GM18861 (cell line): ENCODE data around the gene STXBP5.

Experiments used
- ATAC-seq: cut with Tn5 transposase; IDR thresholded peaks from one replicate; pipeline ENCODE4 v1.9.1; 2021; ENCODE audit not compliant: unreplicated experiment

The STXBP5 gene

GRCh38 chr6:147287869-147288271 is 83.7 kb downstream of the STXBP5 start:
- ATAC-seq, result no peak

DNA sequence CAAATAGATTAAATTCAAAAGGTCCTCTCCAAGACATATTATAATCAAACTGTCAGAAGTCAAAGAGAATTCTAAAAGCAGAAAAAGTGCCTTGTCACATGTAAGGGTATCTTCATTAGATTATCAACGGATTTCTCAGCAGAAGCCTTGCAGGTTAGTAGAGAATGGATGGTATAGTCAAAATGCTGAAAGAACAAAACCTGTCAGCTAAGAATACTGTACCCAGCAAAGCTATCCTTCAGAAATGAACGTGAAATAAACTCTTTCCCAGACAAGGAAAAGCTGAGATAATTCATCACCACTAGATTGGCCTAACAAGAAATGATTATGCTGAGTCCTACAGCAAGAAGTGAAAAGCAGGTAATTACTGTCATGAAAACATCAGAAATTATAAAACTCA is 92.9 kb downstream of the STXBP5 start:
- ATAC-seq, result no peak

GRCh38 chr6:147297663-147298316 is 93.6 kb downstream of the STXBP5 start:
- ATAC-seq, result no peak

- no peak for ATAC-seq
Measured at GRCh38 chr6:147298461-147298860, 94.2 kb downstream of the STXBP5 start.

- no peak for ATAC-seq
Measured at GRCh38 chr6:147299035-147299434, 94.8 kb downstream of the STXBP5 start.

DNA sequence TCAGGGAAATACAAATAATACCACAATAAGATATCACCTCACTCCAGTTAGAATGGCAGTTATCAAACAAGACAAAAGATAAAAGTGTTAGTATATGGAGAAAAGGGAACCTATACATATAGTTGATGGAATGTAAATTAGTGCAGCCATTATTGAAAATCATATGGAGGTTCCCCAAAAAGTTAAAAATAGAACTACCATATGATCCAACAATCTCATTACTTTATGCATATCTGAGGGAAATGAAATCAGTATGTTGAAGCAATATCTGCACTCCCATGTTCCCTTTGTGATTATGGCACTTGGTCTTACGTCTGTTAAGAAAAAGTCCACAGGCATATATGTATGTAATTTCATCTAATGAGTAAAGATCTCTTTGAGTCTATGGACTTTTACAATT is 96.9 kb downstream of the STXBP5 start:
- ATAC-seq, result no peak

- no peak for ATAC-seq
Measured at GRCh38 chr6:147304016-147304415, 99.8 kb downstream of the STXBP5 start.

DNA sequence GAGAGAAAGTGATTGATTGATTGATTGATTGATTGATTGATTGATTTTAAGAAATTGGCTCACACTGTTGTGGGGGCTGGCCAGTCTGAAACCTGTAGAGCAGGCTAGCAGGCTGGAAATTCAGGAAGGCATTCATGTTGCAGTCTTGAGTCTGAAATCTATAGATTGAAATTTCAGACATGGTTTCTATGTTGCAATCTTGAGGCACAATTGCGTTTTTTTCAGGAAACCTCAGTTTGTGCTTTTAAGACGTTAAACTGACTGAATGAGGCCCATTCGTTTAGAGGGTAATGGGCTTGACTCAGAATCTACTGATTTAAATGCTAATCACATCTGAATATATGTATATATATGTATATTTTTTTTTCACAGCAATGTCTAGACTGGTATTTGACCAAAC is 106.3 kb downstream of the STXBP5 start:
- ATAC-seq, result no peak

- ATAC-seq, result no peak
Measured at GRCh38 chr6:147311218-147311617, 107.0 kb downstream of the STXBP5 start.

GRCh38 chr6:147321260-147321659 is 117.0 kb downstream of the STXBP5 start:
- ATAC-seq, result no peak

GRCh38 chr6:147322299-147323162 is 118.3 kb downstream of the STXBP5 start:
- ATAC-seq, result peak; percentile 98

DNA sequence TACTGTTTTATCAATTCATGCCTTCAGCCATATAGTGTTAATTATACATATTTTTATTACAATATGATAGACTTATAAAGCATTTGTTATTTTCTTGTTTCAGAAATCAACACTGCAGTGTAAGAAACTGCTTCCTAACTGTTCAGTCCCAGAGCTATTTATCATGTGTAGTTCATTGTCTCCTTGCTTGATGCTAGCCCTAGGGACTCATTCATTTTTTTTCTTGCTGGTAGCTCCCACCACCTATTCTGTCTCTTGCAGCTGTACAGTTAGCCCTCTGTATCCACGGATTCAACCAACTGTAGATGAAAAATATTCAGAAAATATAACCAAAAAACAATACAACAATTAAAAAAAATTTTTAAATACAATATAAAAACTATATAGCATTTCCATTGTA is 121.3 kb downstream of the STXBP5 start:
- ATAC-seq, result no peak

DNA sequence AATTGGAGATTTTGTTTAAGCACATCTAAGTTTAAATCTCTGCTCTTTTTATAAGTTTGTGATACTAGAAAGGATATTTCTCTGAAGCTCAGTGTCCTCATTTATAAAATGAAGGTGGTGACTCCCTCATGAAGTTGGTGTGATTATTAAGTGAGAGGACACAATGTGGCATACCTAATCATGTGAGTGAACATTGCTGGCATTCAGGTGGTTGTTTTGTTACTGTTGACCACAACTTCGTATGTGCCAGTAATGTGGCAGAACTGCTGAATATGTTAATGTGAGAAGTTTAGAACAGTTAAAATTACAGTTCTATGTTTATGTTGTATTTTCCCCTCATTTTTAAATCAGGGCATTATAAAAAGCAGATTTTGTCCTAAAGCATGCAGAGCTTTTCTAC is 127.2 kb downstream of the STXBP5 start:
- ATAC-seq, result no peak

GRCh38 chr6:147337921-147338320 is 133.7 kb downstream of the STXBP5 start:
- ATAC-seq, result no peak

DNA sequence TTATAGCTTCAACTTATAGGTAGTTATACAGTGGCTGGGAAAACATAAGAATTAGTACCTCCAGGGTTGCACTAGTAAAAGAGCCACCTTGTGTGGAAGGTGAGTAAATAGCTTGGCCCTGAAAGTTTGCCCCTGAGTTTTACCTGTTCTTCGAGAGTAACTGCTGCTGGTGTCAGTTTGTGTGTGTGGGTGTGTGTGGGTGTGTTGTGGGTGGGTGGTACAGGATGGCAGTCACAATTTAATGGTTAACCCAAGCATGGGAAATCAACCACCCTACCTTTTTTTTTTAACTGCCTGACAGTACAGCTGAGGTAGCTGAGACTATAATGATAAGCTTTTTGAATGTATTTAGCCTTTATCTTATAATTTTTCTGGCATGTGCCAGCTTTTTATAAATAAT is 137.3 kb downstream of the STXBP5 start:
- no peak for ATAC-seq

GRCh38 chr6:147345902-147346301 is 141.7 kb downstream of the STXBP5 start:
- no peak for ATAC-seq

- ATAC-seq, result no peak
Measured at GRCh38 chr6:147347179-147347881, 143.1 kb downstream of the STXBP5 start.

DNA sequence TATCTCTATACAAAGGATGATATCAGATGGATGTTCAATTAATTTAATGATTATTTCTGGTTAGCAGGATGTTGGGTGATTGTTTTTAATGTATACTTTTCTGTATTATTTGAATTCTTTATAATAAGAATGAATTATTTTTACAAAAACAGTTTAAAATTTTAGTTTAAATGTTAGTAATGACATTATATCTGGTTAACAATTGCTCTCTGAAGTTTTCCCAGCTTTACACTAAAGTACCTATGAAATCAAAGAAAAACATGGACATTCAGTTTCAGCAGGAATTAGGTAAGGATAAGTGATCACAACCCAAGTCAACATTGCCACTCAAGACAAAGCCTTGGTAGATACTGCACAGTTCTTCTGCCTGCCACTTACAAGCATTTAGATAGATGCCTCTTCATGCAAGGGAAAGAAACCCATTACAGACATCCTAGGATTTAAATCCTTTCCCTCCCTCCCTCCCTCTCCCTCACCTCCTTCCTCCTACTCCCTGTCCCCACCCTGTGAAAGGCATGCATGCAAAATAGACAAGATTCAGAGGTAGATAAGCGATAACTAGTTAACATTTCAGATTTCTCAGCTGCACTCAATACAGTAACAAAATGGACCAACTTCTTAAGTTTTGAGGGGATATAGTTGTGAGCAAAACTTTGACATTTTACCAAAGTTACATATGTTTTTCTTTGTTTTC is 143.8 kb downstream of the STXBP5 start:
- no peak for ATAC-seq

DNA sequence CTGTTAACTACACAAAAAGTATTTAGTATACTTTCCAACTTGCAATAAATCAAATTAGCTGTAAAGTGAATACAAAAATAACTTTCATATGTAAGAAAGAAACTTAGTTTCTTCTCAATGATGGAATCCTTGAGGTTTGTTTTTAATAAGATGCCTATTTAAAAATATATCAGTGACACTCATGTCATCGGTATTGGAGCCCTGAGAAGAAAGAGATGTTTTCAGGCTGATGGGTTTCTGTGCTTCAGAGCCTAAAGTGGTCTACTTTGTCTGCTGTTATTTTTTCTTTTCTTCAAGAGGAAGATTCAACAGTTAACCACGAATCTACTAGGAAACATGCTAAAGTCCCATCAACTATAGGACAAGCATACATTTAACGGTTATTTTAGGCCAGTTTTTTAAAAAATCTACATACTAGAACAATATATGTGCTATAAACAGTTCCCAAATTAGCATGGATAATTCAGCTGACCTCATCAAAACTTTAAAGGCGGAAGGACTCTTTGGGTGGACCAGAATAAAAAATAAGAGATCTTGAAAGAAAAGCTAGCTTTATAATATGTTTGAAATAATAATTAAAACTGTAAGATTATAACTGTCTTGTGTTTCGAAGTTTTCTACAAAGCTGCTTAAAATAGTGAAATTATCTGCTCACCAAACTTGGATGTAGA is 157.2 kb downstream of the STXBP5 start:
- ATAC-seq, result no peak

- no peak for ATAC-seq
Measured at GRCh38 chr6:147366290-147366689, 162.1 kb downstream of the STXBP5 start.

- ATAC-seq, result no peak
Measured at GRCh38 chr6:147371325-147371724, 167.1 kb downstream of the STXBP5 start.
